Measurements from ENCODE around the gene POSTN.
"Not testable (repeated sequence)": the region's sequence is repeated elsewhere in the genome, so short reads cannot be mapped to it uniquely, and the experiment has no call there.

Gene POSTN

DNA sequence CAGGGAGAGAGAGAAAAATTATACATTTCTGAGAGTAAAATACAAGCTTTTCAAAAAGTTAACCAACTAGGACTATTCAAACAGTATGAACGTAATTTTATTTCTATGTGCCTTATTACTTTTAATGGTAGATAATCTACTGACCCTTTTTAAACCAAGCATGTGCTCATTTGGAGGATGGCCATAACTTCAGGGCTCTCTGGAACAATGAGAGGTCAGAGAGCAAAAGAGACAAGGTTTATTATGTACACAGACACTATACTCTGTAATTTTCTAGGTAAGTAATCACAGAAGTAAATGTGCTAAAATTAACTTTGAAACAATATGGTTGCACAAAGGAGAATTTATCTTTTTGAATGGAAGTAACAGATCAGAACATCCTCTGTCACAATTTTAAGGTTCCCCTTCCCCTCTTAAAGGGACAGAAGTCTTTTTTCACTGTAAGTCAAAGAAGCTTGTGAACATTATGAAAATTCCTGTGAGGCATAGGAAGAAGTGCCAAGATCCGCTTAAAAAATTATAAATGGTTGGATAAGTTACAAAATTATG lies 1.0 kb downstream of the POSTN start:
- DNase-seq (ENCODE audit: low read depth) = no peak

- DNase-seq (ENCODE audit: low read depth) = no peak
Observed at GRCh38 chr13:37596805-37597204, 1.8 kb downstream of the POSTN start.

GRCh38 chr13:37595162-37595561 lies 3.4 kb downstream of the POSTN start:
- DNase-seq (ENCODE audit: low read depth) = no peak

- DNase-seq (ENCODE audit: low read depth) = no peak
Observed at GRCh38 chr13:37594550-37594949, 4.0 kb downstream of the POSTN start.

GRCh38 chr13:37589381-37589780 lies 9.2 kb downstream of the POSTN start:
- not testable (repeated sequence) for DNase-seq (ENCODE audit: low read depth)

DNA sequence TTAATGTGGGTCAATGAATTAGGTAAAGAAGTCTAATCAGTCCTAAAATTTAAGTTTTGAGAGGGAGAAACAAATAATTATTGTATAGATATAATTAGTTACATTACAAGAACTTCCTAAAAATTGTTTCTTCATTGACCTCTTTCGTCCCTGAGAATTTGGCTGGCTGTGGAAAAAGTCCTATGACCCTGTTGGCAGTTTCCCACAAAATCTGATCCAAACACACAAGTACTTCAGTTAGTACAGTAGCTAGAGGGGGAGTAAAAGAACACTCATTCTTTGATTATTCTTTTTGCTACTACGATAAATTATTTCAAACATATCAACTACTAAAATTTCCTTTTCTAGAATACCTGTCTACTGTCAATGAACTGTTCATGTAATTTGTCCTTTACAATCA lies 11.3 kb downstream of the POSTN start:
- no peak for DNase-seq (ENCODE audit: low read depth)

DNA sequence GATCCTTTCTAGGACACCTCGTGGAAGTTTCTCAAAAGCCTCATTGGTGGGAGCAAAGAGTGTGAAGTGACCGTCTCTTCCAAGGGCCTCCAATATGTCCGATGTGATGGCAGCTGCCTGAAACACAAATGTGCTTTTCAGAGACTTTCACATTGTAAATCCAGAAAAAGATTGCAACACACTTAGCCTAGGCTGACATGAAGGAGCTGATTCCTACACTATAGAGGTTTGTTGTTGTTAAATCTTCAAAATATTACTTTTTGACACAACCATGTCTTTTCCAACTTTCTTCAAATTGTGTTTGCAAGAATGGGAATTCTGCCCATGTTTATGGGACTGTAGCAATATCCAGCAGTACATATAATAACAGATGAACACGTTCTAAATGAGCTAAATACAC lies 12.4 kb downstream of the POSTN start:
- DNase-seq (ENCODE audit: low read depth) = no peak

DNA sequence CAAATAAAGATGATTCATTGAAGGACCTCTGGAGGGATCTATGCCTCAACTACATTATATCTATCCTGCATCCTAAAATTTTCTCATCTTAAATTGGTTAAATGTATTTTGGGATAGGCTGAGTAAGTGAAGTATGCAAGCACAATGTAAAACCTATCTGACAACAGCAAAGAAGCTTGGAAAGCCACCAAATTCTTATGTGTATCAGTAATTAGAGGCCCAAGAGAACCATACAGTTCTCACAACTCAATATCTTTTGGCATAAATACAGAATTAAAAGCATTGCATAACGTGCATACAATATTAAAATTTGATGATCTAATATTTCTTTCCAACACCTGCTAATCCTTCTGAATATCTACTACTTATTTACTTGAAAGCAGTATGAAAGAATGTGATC lies 13.0 kb downstream of the POSTN start:
- DNase-seq (ENCODE audit: low read depth) = no peak

DNA sequence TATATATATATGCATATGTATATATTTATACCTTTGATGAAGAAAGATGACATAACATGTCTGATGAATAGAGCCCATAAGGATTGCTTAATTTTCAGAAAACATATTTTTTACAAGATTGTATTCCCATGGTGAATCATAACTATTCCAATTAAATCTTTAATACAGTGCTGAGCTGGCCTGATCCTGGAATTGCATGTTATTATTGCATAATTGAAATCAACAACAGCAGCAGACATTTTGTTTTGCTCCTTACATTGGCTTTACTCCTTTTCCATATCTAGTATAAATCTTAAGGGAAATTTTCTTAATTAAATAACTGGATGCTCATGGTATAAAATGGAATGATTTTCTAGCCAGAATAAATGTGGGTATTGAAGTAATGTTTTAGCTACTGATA lies 22.0 kb downstream of the POSTN start:
- no peak for DNase-seq (ENCODE audit: low read depth)

- no peak for DNase-seq (ENCODE audit: low read depth)
Observed at GRCh38 chr13:37565425-37565824, 33.1 kb downstream of the POSTN start.

GRCh38 chr13:37561031-37561430 lies 37.5 kb downstream of the POSTN start:
- no peak for DNase-seq (ENCODE audit: low read depth)

DNA sequence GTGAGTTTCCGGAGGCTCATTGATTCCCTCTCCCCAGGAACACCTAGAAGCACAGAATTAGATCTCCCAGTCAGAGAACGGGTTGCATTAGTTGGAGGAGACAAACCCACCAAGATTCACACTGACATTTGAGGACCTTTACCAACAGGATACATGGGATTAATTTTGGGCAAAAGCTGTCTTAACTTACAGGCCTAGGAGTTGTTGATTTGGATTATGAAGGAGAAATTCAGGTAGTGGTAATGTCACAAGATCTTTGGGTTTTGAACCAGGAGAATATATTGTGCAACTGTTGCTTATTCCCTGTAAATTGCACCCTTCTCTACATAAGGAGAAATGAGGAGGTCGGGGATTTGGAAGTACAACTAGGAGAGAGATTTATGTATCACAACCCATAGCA lies 38.0 kb downstream of the POSTN start:
- DNase-seq (ENCODE audit: low read depth) = no peak

- DNase-seq (ENCODE audit: low read depth) = not testable (repeated sequence)
Observed at GRCh38 chr13:37558766-37559165, 39.8 kb downstream of the POSTN start.

DNA sequence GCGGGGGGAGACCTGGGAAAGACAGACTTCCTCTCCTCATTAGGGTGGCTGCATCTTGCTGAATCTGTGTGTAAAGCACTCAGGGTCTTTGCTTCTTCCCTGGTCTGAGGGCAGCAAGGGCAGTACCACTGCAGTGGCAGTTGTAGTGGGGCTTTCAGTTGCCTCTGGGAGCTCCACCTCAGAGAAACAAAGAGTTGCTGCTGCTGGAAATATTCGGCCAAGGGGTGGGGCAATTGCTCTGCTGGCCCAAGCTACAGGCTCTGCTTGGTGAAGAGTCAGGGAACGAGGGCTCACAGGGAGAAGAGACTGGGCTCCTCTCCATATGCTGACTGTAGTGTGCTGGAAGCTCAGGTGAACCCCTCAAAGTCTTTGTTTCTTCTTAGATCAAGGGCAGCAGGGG lies 52.5 kb downstream of the POSTN start:
- no peak for DNase-seq (ENCODE audit: low read depth)

GRCh38 chr13:37544995-37545394 lies 53.6 kb downstream of the POSTN start:
- DNase-seq (ENCODE audit: low read depth) = no peak

DNA sequence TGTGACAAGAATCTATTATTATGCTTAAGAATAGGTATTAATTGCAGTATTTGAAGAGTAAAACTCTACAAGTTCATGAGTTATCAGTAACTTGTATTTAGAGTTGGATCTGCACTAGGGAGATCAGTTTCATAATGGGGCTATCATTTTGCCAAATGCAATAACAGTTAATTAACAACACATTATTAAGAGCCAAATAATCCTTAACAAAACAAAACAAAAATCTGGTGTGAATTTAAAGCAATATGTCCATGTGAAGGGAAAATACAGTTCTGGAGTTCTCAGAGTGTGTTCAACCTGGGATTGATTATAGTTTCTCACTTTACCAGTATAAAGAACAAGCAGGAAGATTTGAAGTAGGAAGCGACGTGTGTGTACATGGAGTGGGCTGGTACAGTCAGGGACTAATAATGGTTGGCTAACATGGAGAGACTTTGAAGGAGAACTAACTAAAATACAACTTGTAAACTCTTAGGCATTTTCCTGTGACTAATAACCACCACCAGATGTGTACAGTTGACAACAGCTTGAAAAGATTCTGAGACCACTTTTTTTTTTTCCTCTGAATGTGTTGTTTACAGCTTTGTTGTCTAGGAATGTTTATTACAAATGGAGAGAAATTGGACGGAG lies 58.5 kb downstream of the POSTN start:
- no peak for DNase-seq (ENCODE audit: low read depth)

DNA sequence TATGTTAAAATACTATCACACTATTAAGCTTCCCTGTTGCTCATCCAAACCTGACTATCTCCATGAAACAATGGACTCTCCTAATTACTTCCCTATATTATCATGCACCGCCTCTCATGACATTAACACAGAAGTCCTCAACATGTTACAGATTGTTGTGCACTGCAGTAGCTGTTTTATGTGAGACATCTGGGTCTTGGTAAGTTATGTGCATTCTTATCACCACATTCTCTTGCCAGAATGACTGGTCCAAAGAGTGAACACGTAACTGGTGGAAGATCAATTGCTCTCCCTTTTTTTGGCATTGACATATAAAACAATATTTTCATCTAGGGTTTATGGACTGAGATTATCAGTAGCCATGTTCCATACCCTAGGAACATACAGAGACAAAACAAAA lies 59.4 kb downstream of the POSTN start:
- DNase-seq (ENCODE audit: low read depth) = no peak

GRCh38 chr13:37535501-37535900 lies 63.1 kb downstream of the POSTN start:
- DNase-seq (ENCODE audit: low read depth) = no peak

- DNase-seq (ENCODE audit: low read depth) = no peak
Observed at GRCh38 chr13:37534676-37535075, 63.9 kb downstream of the POSTN start.

DNA sequence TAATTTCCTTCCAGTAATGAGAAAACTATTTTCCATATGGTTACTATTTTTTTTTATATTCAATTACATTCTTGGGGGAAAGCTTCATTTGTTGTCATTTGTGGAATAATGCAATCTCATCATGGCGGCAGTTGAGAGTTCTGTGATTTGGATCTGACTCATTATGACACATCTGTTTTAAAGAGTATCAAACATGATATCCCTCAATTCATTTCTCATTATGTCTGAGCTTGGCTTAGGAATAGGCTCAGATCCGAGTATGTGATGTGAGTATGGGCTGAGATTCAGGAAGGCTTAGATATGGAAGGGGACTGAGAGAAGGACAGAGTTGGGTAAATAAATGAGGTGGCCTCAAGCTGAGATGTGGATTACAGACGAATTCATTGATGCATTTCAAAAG lies 64.4 kb downstream of the POSTN start:
- DNase-seq (ENCODE audit: low read depth) = no peak

GRCh38 chr13:37531049-37531448 lies 67.5 kb downstream of the POSTN start:
- no peak for DNase-seq (ENCODE audit: low read depth)

GRCh38 chr13:37529751-37530385 lies 68.7 kb downstream of the POSTN start:
- no peak for DNase-seq (ENCODE audit: low read depth)

DNA sequence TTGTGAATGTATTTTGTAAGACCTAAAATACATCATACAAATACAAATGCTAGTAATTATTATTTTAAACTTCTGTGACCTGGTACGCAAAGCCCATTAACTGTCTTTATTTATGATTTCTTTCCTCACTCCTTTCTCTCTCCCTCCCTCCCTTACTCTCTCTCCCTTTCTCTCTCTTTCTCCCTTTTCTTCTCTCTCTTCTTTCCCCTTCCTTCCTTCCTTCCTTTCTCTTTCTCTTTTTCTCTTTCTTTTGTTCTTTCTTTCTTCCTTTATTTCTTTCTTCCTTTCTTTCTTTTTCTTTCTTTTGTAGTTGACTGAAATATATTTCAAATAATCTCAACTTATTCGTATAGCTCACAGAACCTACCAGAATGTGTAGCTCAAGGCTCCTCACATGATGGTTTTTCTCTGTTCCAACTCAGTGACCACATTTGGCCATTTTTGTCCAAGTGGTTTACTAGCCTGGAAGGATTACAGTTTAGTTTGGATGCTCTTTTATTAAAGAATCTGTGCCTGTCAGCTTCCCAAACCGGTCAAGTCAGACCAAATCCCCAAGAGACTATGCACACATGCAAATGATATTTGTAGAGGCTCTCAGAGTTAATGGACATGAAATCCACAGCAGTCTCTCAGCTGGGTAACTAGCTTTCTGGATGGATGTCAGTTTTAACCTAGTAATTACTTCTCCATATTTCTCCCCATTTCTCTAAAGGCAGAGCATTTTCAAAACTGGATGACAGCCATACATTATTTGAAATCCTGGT lies 71.7 kb downstream of the POSTN start:
- no peak for DNase-seq (ENCODE audit: low read depth)

Measured in activated T-cell treated with anti-CD3 and anti-CD28 coated beads for 1 hour (primary cell).